Hematopoietic multipotent progenitor cell treated with erythropoietin and hydrocortisone succinate and interleukin-3 and kit ligand, for 6 days (in vitro differentiated cells): ENCODE measurements around the gene RANBP10.
"Not testable (repeated sequence)": the region's sequence is repeated elsewhere in the genome, so short reads cannot be mapped to it uniquely, and the experiment has no call there.

Experiments used
- DNase-seq: peaks from one replicate; pipeline ENCODE4 v3.0.0-alpha.2; 2015

RANBP10 gene

DNA sequence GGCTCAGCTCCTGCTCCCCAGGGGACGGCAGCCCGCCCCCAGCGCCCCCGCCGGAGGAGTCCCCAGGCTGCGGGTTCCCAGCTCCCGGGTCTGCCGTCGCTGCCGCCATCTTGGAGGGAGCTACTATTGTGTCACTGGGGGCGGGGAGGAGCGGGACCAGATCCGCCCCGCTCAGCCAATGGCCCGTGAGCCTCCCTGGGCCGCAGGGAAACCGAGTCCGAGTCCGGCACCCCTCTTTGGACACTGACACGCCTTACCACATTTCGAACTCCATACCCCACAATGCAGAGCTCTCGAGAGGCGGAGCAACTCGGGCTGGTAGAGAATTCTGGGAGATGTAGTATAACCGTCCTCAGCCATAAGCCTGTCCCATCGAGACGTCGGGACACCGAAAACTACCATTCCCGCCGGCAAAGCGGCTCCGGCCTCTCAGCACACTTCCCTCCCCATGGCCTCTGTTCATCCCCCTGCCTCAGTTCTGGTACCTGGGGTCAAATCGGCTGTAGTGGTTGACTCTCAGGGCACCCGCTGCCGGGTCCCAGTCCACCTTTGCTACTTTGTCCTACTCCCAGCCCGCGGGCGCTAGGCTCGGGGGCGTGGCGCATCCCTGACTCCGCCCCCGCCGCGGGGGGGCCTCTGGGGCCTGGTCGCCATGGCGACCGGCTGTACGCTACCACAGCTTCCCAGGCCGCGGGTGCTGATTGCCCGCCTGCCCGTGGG, at the start of gene RANBP10, which contains the start of gene TSNAXIP1:
Gene RANBP10 (minus strand): TSS at position 133 of the 720 bp plus-strand sequence. CDS start 24 bp downstream, at position 109.
Gene TSNAXIP1 (plus strand): TSS at position 462 of the 720 bp plus-strand sequence. CDS start 261 bp downstream, outside the sequence.
- peak; percentile 99 for DNase-seq

DNA sequence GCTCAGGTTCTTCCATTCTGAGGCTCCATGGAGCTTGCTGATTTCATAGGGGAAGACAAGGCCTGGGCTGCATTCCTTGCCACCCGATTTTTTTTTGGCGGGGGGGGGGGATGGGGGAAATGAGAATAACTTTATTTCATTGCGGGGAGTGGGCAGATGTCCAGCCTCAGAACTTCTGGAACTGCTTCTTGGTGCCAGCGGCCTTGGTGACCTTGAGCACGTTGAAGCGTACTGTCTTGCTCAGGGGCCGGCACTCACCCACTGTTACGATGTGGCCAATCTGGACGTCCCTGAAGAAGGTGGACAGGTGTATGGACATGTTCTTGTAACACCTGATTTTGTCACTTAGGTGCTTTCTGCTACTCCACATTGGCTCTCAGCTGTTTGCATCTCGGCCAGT, 49.4 kb upstream of the RANBP10 start:
- DNase-seq, result no peak

DNA sequence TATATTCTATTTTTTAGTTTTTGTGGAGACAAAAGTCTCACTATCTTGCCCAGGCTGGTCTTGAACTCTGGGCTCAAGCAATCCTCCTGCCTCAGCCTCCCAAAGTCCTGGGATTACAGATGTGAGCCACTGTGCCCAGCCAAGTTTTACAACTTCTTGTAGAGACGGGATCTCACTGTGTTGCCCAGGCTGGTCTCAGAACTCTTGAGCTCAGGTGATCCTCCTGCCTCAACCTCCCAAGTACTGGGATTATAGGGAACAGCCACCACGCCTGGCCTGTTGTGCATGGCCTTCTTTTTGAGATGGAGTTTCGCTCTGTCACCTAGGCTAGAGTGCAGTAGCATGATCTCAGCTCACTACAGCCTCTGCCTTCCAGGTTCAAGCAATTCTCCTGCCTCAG, 47.3 kb upstream of the RANBP10 start:
- no peak for DNase-seq

DNA sequence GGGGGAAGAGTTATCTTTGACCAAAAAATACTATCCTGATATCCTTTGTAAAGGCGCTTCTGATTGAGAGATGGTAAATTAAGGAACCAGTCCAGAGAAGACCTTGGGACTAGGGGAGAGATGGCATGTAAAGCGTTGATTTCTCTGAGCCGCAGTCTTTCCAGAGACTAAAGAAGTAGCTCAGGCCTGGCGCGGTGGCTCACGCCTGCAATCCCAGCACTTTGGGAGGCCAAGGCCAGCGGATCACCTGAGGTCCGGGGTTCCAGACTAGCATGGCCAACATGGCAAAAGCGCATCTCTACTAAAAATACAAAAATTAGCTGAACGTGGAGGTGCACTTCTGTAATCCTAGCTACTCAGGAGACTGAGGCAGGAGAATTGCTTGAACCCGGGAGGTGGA, 41.8 kb upstream of the RANBP10 start:
- no peak for DNase-seq

DNA sequence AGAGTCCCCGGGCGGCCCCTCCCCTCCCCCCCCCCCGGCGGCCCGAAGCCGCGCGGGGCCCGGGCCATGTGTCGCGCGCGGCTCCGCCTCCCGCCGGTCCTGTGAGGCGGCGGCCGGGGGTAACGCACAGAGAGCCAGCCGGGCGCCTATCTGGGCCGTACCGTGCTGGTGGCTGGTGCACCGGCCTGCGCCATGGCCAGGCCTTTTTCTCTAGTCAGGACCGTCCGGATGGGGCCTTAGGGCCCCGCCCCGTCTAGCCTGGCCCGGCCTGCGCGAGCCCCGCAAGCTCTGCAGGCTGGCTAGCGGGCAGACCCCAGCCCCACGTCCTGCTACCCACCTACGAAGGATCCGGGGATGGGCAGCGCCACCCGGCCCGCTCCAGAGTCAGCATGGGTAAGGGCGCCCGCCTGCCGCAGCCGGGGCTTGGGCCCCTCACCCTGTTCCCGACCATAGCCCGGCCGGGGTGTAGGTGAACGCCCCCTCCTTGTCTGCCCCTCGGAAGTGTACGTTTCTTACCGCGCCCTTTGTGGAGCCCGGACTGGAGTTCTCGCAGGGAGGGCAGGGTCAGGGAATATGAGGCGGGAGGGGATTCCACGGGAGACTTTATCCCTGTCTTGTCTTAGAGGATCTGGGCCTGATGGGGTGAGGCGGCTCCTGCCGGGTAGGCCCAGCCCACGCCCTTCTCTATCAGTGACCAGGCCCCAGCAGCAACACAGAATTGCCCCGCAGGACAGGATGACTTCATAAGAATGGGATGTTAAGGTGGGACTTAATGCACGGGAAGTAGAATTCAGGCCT, 40.9 kb upstream of the RANBP10 start, which contains the start of gene CENPT:
Gene CENPT (minus strand): TSS at position 630 of the 798 bp plus-strand sequence. CDS start 13,834 bp downstream, outside the sequence.
- DNase-seq, result peak; percentile 86

DNA sequence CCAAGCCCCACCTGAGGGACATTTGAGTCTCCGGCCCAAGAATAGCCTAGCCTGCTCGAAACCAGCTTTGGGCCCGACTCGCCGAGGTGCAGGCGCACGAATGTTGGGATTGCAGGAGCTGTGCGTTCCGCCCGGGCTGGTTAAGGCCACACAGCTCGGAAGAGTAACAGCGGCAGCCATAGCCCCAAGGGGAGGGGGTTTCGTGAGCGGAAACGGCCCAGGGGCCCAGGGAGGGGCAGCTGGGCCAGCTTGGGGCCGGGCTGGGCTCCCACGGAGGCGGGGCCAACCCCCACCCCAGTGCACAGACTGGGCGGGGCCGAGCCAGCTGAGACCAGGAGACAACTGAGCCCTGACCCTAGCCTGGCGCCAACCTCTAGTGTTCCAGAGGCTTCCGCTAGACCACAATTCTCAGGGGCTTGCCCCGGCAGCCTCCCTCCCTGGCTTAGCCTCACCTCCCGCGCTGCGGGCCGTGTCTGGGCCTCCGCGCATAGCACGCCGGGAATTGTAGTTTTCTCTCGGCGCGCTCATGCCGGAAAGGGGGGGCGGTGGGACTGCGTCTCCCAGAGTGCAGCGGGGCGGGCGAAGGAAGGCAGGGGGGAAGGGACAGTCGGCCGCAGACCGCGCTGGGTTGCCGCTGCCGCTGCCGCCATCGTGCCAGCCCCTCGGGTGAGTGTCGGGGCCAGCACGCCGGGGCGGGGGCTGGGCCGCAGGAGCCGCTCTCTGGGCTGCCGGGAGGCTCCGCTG, 40.1 kb upstream of the RANBP10 start, which contains the start of gene NUTF2:
Gene NUTF2 (plus strand): TSS at position 614 of the 744 bp plus-strand sequence. CDS start 18,198 bp downstream, outside the sequence.
- DNase-seq, result peak; percentile 97

DNA sequence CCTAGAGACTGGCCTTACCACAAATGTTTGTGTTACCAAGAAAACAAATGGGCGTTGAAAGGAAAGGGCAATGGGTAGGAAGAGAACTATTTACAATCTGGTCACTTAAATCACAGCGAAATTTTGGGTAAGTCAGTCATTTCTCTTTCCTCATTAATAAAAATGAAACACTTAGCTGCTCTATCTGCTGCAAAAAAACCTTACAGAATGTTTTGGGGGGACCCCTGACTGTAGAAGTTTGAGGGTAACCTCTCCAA, 39.6 kb upstream of the RANBP10 start:
- peak; percentile 16 for DNase-seq

DNA sequence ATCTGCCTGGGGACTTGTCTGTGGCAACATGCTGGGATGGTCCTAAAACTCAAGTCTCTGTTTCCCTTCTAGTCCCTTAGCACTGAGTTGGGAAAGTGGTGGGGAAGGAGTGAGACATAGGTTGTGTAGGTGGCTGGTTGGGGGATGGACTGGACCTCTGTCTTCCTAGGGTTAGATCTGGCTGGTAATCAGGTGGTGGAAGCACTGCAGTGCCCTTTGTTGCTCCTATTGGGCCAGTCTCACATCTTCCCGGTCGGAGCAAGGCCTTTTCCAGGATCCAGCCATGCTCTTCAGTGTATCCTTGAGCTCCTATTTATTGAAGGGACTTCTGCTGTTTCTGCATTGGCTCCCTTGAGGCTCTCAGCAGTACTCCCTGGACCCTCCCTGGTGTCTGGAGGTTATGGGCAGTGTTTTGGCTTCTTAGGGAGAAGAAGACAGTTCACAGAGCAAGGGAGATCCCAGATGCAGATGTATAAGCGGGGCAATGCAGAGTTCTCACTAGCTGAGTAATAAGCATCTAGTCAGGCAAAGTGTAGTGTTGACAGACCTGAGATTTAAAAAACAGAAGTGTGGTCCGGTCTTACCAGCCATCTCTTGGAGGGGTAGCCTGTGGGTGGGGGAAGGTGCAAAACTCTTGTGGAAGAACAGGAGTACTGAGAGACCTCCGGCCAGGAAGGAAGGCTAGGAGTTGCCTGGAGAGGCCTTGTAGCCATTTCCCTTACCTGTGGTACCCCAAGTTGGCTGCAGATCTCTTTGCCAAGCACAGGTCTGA, 39.1 kb upstream of the RANBP10 start:
- DNase-seq, result peak; percentile 22

DNA sequence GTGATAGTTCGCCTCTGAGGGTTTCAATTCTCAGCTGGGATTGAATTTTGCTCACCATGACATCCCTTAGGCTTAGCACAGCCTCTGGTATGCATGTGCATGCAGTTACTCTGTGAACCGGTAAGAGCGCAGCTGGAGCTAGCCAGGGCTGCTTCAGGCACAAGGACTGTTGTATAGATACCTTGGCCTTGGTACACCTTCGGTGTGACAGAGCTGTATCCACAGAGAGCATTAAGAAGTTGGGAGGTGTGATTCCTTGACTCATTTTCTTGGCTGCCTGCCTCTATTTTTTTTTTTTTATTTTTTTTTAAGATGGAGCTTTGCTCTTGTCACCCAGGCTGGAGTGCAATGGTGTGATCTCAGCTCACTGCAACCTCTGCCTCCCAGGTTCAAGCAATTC, 38.1 kb upstream of the RANBP10 start:
- DNase-seq, result no peak

DNA sequence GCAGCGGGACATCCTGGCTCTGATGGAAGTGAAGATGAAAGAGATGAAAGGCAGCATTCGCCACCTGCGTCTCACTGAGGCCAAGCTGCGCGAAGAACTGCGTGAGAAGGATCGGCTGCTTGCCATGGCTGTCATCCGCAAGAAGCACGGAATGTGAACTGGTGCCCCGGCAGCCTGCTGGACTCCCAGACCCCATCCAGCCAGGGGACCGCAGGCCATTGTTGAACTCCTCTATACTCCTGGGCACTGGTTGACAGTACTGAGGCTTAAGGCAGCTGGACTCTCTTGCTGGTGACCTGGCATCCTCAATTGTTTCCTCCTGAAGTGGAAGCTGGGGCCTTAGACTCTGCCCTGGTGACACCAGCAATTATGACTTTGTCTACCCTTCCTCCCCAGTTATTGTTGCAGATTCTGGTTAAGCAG, 37.0 kb upstream of the RANBP10 start:
- DNase-seq, result no peak

DNA sequence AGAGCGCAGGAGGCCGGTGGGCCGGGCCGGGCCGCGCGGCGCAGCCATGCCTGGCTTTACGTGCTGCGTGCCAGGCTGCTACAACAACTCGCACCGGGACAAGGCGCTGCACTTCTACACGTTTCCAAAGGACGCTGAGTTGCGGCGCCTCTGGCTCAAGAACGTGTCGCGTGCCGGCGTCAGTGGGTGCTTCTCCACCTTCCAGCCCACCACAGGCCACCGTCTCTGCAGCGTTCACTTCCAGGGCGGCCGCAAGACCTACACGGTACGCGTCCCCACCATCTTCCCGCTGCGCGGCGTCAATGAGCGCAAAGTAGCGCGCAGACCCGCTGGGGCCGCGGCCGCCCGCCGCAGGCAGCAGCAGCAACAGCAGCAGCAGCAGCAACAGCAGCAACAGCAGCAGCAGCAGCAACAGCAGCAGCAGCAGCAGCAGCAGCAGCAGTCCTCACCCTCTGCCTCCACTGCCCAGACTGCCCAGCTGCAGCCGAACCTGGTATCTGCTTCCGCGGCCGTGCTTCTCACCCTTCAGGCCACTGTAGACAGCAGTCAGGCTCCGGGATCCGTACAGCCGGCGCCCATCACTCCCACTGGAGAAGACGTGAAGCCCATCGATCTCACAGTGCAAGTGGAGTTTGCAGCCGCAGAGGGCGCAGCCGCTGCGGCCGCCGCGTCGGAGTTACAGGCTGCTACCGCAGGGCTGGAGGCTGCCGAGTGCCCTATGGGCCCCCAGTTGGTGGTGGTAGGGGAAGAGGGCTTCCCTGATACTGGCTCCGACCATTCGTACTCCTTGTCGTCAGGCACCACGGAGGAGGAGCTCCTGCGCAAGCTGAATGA, 36.4 kb upstream of the RANBP10 start:
- DNase-seq, result peak; percentile 71

DNA sequence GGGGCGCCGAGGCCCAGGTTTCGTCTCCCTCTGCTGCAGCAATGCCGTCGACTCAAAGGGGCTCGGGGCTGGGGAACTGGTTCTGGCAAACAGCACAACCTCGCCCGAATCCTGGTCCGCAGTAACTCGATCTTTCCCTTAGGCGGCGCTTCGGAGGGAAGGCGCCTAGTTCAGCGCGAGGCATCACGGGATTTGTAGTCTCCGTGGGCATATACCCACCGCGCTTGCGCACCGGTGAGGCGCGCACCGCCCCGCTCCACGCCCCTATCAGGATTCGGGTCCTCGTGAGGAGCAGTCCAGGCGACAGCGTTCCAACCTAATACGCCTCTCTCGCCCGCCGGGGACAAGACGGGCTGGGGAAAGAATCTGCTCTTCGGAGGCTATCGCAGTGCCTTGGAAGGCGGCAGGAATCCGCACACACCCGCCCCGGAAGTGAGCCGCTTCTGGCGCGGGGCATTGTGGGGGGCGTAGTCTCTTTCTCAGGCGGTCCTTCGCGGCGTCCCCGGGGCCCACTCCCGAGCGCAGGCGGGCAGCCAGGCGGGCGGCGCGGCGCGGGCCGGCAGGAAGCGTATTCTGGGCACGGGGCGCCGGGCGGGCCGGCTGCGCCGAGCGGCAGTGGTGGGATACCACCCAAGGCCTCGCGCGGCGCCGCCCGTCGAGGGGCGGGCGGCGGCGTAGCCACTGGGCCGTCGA, 35.6 kb upstream of the RANBP10 start, which contains the start of gene THAP11:
Gene THAP11 (plus strand): TSS at position 505 of the 693 bp plus-strand sequence. CDS start 235 bp downstream, outside the sequence.
- DNase-seq, result peak; percentile 99

DNA sequence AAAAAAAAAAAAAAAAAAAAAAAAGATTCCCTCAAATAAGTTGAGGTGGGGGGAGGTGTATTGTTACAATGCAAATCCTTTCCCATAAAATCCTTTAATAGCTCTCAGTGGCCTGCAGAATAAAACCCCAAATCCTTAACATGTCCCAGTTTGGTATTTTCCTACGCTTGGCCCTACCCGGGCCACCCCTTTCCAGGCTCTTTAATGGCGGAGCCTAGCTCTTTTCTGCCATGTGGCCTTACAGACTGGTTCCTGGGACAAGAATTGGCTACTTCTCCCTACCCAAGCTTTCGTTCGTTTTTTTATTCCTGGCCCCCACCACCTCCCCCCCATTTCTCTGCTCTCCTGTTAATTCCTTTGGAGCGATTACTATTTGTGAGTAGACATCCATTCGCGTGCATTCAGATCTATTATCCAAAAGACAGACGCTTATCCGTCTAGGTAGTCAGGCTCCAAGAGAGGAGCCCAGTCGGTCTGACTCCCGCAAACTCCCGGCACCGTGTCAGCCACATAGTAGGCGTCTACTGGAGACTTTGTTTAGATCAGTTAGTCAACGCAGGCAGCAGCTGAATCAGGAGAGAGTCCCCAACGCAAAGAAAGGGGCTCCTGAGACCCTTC, 34.9 kb upstream of the RANBP10 start:
- DNase-seq, result no peak

DNA sequence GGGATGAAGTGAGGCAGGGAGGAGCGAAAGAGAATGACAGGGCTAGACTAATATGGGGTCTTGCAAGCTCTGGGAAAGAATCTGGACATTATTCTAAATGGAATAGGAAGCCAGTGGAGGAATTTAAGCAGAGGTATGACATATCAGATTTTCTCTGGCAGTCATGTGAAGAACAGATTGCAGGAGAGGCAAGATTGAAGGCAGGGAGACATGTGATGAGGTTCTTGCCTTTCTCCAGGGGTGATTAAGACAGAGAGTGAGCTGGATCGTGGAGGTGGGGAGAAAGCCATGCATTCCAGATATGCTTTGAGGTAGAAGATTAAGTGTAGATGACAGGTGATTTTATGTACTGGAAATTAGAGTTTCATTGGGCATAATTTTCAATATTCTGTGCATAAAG, 31.5 kb upstream of the RANBP10 start:
- no peak for DNase-seq

DNA sequence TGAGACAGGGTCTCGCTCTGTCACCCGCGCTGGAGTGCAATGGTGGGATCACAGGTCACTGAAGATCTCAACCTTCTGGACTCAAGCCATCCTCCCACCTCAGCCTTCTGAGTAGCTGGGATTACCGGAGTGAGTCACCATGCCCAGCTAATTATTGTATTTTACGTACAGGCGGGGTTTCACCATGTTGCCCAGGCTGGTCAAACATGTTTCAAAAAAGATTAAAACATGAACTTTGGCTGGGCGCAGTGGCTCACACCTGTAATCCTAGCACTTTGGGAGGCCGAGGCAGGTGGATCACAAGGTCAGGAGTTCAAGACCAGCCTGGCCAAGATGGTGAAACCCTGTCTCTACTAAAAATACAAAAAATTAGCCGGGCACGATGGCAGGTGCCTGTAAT, 30.8 kb upstream of the RANBP10 start:
- DNase-seq, result not testable (repeated sequence)

DNA sequence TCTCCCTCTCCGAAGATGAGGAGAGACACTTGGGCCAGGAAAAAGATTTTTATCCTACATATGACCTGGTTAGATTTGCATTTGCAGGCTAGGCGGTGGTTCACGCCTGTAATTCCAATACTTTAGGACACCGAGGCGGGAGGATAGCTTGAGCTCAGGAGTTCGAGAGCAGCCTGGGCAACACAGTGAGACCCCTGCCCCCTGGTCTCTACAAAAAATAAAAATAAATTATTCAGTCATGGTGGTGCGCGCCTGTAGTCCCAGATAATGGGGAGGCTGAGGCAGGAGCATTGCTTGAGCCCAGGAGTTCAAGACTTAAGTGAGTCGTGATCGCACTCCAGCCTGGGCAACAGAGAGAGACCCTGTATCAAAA, 27.9 kb upstream of the RANBP10 start:
- no peak for DNase-seq

DNA sequence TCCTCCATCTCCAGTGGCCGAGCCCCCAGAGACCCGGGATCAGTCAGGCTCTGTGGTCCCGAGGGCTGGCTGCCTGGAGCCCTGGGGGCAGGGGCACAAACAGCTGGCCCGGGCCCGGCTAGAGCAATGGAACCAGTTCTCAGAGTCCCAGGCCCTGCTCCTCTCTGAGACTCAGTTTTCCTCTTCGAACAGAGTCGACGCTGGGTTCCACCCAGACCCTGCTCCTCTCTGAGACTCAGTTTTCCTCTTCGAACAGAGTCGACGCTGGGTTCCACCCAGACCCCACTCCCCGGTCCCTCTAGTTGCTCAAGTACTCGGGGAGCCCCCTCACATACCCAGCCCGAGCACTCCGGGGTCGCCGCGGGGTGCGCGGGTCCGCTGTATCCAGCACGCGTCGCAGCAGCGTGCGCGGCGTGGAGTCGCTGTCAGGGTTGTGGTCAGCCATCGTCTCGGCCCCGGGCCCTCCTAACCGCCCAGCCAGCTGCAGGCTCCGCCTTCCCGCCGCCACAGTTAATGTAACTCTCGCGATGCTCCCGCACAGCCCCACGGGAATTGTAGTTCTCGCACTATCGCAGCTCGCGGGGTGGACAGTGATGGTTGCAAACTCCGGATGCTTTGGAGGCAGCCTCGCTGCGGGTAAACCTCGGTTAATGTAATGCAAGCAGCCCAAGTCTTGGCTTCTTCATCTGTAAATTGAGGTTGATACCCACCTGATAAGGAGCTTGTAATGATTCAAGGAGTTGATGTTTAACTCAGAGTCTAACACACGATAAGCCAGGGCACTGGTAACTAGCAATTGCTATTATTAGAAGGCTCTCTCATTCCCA, 27.3 kb upstream of the RANBP10 start:
- DNase-seq, result peak; percentile 96

DNA sequence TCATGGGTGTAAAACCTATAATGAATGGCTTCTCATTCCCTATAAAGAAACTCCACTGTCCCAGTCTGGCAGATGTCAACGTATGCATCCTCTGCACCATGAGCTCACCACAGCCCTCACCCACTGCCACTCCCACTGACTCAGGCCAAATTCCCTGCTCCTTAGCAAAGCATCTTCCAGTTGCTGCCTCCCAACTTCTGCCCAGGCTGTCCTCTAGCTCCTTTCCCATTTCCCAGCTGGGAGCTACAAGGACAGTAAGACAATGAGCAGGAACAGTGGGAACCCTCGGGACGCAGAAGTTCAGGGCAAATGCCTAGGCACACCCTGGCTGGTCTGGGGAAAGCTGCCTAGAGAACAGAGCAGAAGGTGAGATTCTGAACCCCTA, 26.7 kb upstream of the RANBP10 start:
- DNase-seq, result peak; percentile 55

DNA sequence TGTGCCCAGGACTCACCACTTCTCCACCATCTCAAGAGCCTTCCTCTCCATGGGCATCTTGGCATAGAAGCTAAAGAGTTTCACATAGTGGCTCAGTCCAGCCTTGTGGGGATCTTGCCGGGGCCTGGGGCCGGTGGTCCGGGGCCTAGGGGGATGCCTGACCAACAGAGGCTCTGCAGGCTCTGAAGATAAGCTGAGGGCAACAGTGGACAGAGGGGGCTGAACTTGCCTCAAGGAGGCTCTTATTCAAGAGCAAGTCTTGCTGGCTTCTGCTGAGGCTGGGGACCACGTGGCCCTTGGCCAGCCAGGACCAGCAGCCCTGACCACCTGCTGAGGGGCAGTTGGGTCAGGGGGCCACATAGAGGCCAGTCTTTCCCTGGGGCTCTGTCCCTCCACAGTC, 22.3 kb upstream of the RANBP10 start:
- no peak for DNase-seq
